Endothelial cell of umbilical vein (primary cell): ENCODE measurements around the gene PTPRE.

Source experiments
- CTCF ChIP-seq, 2 donors: IDR thresholded peaks; 1 replicate in 1 of 2; 2 replicates in 1 of 2; pipeline ENCODE4 v1.5.1; 2011; ENCODE audit warnings: low read length in 2 of 2, mild to moderate bottlenecking in 2 of 2, moderate library complexity in 2 of 2, control low read depth in 1 of 2, inconsistent platforms in 1 of 2, low read depth in 1 of 2; ENCODE audit not compliant: insufficient read depth in 1 of 2; ENCODE audit errors: extremely low read depth in 1 of 2
- EZH2 ChIP-seq: IDR thresholded peaks from 2 replicates; pipeline ENCODE4 v1.6.1; 2012; ENCODE audit warnings: borderline replicate concordance, low read depth, mild to moderate bottlenecking, moderate library complexity, low read length, inconsistent platforms; ENCODE audit not compliant: severe bottlenecking
- FOS ChIP-seq: IDR thresholded peaks from 2 replicates; pipeline ENCODE4 v1.6.1; 2011; ENCODE audit warnings: mild to moderate bottlenecking, low read length, moderate library complexity, borderline replicate concordance; ENCODE audit not compliant: insufficient read depth
- GATA2 ChIP-seq: IDR thresholded peaks from 2 replicates; pipeline ENCODE4 v1.7.0; 2011; ENCODE audit warnings: low read depth, mild to moderate bottlenecking, moderate library complexity, mixed read lengths, low read length; ENCODE audit not compliant: insufficient read length, insufficient read depth
- JUN ChIP-seq: IDR thresholded peaks from 2 replicates; pipeline ENCODE4 v1.6.1; 2011; ENCODE audit warnings: borderline replicate concordance, low read depth; ENCODE audit not compliant: insufficient read length, insufficient read depth
- MAX ChIP-seq: IDR thresholded peaks from 2 replicates; pipeline ENCODE4 v1.6.1; 2011; ENCODE audit not compliant: insufficient read depth, insufficient read length
- MYC ChIP-seq: IDR thresholded peaks from one replicate; pipeline ENCODE4 v1.6.1; 2011; ENCODE audit warnings: mild to moderate bottlenecking, low read depth, low read length
- POLR2A ChIP-seq: IDR thresholded peaks from 2 replicates; pipeline ENCODE4 v1.6.1; 2012; ENCODE audit warnings: low read depth, mild to moderate bottlenecking, control low read depth, low read length
- POLR2AphosphoS5 ChIP-seq: IDR thresholded peaks from 2 replicates; pipeline ENCODE4 v1.6.1; 2012; ENCODE audit warnings: low read depth, mild to moderate bottlenecking, control low read depth, low read length, moderate library complexity; ENCODE audit not compliant: insufficient read depth

DNA sequence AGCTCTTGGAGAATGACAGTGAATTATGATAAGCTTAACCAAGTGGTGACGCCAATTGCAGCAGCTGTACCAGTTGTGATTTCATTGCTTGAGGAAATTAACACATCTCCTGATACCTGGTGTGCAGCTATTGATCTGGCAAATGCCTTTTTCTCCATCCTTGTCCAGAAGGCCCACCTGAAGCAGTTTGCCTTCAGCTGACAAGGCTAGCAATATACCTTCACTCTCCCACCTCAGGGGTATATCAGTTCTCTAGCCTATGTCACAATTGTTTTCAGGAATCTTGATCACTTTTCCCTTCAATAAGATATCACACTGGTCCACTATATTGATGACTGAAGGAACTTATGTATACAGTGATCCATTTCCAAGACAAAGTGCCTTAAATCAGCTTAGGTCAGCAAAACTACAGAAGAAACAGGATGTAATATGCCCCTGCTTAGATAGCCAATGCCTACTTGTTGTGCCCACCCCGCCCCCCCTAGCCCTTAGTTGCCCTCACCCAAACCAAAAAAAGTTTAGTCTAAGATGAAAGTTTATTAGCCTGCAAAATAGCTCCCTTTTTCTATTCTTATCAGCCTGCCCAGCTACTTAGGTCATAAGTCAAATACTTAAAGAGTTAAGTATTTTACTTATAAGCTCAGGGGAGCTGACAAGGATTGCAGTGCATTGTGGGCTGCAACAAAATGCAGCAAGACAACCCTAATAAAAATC is 45.1 kb downstream of the PTPRE start:
- TF ChIP-seq CTCF (IDR thresholded peaks at IDR 0.05; ENCODE audit: extremely low read depth in 1 of 2, insufficient read depth in 1 of 2, low read depth in 1 of 2, low read length in 2 of 2) (no peak), MAX (no peak), POLR2A (no peak), EZH2 (no peak), POLR2AphosphoS5 (no peak), FOS (no peak), JUN (no peak), MYC (no peak), GATA2 (no peak)
